Ramos (cell line): ENCODE results near the gene CCL23.

Source experiments
- in situ Hi-C: fragments of 300-500 bp; cut with MboI; formaldehyde crosslinking; loops from one replicate; pipeline ENCODE4 v1.14.3; 2022; ENCODE audit warnings: low sequenced_read_pairs; ENCODE audit not compliant: unreplicated experiment

Gene CCL23

GRCh38 chr17:35973333-35974260 is 44.2 kb downstream of the CCL23 start:
- in situ Hi-C loops = loop anchor here (5.0 to 10.0 kb wide), 2 partner anchors 174 to 511 kb away; partner anchors contain the start of gene ZNHIT3

GRCh38 chr17:35972945-35973332 is 44.8 kb downstream of the CCL23 start:
- in situ Hi-C loops = loop anchor here (5.0 to 10.0 kb wide), 2 partner anchors 174 to 512 kb away; partner anchors contain the start of gene ZNHIT3

GRCh38 chr17:35972535-35972934 is 45.2 kb downstream of the CCL23 start:
- in situ Hi-C loops = loop anchor here (5.0 to 10.0 kb wide), 2 partner anchors 175 to 512 kb away; partner anchors contain the start of gene ZNHIT3

- in situ Hi-C loops = loop anchor here (5.0 to 10.0 kb wide), 2 partner anchors 175 to 513 kb away; partner anchors contain the start of gene ZNHIT3
These were observed 45.7 kb downstream of the CCL23 start for GRCh38 chr17:35972066-35972465.

GRCh38 chr17:35969558-35970380 is 48.0 kb downstream of the CCL23 start:
- in situ Hi-C loops = loop anchor here (5.0 to 10.0 kb wide), 2 partner anchors 178 to 515 kb away; partner anchors contain the start of gene ZNHIT3

GRCh38 chr17:35968520-35969054 is 49.2 kb downstream of the CCL23 start:
- in situ Hi-C loops = no loop called here

- in situ Hi-C loops = no loop called here
These were observed 52.5 kb downstream of the CCL23 start for GRCh38 chr17:35965272-35965671.

GRCh38 chr17:35963663-35964062 is 54.1 kb downstream of the CCL23 start:
- in situ Hi-C loops = no loop called here
